WI38 (cell line): ENCODE data around the gene AKNA.
A peak's percentile ranks its signal among the peaks of the same experiment; 100 is the strongest.

Experiments used
- H3K4me3 ChIP-seq: 2 replicates; pipeline ENCODE4 v1.5.1; 2011; ENCODE audit warnings: low read depth, mild to moderate bottlenecking, control low read depth, low read length
- TF ChIP-seq, protein P1 (sequence below): IDR thresholded peaks from 2 replicates; pipeline ENCODE4 v1.5.1; 2012; ENCODE audit warnings: low read depth, mild to moderate bottlenecking, control low read depth, low read length

The AKNA gene

DNA sequence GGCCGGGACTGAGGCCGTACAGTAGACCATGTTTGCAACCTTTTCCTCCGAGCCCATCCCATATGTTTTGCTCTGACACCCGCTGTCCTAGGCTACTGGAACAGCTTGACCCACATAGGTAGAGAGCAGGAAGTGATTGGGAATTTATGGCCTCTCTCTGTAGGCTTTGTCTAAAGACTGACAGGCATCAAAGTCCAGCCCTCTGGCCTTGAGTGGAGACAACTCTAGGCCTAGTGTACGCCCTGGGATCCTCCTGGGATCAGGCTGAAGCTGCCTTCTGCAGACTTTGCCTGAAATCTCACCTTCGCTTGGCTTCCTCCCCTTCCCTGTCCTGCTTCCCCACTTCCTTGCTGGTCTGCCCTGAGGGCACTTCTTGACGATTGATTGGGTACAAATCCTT lies 13.6 kb upstream of the AKNA start:
- TF ChIP-seq, protein P1, sequence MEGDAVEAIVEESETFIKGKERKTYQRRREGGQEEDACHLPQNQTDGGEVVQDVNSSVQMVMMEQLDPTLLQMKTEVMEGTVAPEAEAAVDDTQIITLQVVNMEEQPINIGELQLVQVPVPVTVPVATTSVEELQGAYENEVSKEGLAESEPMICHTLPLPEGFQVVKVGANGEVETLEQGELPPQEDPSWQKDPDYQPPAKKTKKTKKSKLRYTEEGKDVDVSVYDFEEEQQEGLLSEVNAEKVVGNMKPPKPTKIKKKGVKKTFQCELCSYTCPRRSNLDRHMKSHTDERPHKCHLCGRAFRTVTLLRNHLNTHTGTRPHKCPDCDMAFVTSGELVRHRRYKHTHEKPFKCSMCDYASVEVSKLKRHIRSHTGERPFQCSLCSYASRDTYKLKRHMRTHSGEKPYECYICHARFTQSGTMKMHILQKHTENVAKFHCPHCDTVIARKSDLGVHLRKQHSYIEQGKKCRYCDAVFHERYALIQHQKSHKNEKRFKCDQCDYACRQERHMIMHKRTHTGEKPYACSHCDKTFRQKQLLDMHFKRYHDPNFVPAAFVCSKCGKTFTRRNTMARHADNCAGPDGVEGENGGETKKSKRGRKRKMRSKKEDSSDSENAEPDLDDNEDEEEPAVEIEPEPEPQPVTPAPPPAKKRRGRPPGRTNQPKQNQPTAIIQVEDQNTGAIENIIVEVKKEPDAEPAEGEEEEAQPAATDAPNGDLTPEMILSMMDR, result no peak
- no peak overlapping the region for H3K4me3 ChIP-seq

GRCh38 chr9:114400772-114401171 lies 13.0 kb upstream of the AKNA start:
- TF ChIP-seq, protein P1, result no peak

DNA sequence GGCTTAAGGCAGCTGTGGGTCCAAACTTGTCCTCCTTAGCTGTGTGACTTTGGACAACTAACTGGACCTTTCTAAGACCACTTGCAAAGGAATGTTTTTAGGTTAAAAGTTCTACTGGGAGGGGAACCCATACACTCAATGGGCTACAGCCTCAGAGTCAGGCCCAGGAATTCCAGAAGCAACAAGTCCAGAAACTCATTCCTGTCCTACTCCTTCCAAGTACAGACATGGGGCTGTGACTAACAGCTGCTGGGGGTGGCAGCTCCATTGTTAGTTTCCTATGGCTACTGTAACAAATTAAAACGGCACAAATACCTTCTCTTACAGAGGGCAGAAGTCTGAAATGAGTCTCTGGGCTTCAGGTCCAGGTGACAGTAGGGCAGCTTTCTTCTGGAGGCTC lies 12.4 kb upstream of the AKNA start:
- H3K4me3 ChIP-seq, result no peak overlapping the region
- TF ChIP-seq, protein P1, result no peak

More at GRCh38 chr9:114400772-114401171, 13.0 kb upstream of the AKNA start:
- H3K4me3 ChIP-seq, result no peak overlapping the region

DNA sequence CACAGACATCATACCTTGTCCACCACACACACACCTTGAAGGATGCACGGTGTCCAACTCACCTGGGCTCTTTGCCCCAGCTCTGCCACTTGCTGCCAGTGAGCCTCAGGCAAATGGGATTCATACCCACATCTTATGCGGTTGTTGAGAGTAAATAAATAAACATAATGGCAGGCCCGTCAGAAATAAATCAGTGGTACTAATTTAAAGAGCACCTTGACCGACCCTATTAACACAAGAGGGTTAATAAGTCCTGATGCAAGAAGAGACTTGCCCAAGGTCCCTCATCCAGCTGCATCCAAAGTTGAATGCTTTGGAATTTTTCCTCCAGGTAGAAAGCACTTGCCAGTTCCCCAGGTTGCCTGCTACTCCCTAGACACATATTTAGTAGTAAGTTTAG lies 11.6 kb upstream of the AKNA start:
- TF ChIP-seq, protein P1, result no peak
- H3K4me3 ChIP-seq, result no peak overlapping the region

DNA sequence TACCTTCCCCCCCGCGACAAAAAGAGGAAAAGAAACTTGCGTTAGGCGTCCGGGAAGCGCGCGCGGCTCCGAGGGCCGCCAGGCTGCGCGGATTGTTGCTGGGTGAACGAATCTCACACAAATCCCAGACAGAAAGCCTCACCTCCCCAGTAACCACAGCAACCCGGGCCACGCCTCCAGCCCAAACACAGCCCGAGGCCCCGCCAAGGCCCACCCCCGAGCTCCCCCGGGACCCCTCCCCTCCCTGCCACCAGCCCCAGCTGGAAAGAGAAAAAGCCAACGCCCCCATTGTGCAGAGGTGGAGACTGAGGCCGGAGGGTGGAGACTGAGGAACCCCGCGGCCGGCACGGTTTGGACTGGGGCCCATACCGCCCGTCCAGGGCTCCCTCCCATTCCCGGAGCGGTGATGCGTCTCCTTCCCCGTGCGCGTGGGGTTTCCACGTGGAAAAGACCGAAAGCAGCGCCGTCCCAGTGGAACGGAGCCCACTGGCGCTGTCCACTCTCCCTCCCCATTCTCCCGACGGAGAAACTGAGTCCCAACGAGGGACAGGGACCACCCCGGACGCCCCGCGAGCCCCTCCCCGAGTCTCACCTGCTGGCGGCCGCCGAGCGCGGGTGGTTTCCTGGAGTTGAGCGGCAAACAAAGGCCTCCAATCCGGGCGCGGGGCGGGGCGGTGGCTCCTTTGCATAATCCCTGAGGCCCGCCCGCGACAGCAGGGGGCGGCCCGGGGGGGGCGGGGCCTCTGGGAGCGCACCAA lies 10.2 kb upstream of the AKNA start:
- TF ChIP-seq, protein P1, result no peak
- H3K4me3 ChIP-seq, result peak overlapping the region; percentile 83

DNA sequence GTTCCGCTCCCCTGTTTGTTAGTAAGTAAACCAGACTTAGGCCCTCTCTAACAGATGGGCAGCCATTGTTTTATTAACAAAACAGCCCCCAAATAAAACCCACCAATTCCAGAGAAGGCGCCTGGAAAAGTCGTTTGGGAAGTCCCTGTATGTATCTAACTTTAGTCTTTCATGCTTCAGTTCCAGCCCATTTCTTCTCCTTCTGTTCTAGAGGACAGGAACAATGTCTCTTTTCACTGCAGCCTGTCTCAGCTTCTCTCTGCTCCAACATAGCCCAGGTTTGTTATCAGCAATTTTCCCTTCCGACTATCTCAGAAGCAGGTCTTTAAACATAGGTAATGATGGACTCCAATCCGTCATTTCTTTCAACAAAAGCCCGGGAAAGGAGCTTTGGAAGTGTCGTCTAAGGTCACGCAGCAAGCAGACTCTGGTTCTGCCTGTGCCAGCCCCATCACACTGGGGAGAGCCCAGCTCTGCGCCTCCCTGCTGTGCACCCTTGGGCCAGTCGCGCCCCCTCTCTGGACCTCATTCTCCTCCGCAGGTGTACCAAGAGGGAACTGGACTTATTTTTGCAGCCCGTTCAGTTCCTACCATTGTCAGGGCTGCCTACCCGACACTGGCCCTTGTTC lies 9.6 kb upstream of the AKNA start:
- TF ChIP-seq, protein P1, result no peak
- peak overlapping the region; percentile 83 for H3K4me3 ChIP-seq

DNA sequence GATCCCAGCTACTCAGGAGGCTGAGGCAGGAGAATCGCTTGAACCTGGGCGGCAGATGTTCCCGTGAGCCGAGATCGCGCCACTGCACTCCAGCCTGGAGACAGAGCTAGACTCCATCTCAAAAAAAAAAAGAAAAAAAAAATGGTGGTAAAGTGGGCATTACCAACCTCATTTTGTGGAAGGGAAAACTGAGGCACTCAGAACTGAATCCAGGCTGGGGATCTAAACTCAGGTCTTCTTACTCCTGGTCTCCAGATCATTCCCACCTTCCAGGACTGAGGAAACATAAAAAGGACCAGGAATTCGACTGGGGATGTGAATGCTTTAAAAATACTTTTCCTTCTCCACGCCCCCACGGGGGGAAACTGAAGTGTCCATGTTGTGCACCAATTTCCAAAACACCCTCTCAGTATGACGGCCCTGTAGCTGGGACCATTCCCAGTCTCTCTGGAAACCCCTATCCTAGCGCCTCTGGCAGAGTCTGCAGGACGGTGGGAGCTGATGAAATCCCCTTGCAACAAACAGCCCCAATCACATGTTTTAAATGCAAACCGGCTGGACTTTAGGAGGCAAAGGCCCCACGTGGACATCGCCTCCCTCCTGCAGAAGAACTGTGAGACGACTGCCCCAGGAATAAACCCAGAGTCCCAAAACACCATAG lies 8.9 kb upstream of the AKNA start:
- H3K4me3 ChIP-seq, result no peak overlapping the region; the same call in 1 of the 2 replicates
- TF ChIP-seq, protein P1, result no peak
